ENCODE data around the gene TEX38.

DNA sequence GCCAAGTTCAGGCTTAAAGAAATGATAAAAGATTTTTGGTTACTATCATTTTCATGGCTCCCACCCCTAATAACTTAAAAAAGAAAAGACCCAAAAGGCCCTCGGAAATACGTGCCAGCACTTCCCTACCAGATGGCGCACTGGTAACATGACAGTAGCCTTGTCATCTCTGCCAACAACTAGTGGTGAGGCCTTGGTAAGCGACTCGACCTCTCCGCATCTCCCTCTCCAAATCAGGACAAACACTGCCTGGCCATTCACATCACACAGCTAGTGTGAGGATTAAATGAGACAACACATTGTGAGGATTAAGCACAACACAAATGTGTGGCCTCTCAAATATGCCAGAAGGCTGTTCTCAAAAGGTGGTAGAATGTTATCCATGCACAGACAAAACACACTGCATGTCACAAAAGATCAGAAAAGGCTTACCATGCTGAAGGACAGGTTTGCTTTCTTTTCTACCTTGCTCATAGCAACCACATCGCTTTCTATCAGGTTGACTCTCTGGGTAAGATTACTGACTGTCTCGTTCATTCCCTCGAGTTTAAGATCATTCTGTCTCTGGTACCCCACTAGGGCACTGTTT, 16.4 kb downstream of the TEX38 start:
- no peak for TF ChIP-seq POLR2A (IDR thresholded peaks at IDR 0.05)
- TF ChIP-seq, protein P1, sequence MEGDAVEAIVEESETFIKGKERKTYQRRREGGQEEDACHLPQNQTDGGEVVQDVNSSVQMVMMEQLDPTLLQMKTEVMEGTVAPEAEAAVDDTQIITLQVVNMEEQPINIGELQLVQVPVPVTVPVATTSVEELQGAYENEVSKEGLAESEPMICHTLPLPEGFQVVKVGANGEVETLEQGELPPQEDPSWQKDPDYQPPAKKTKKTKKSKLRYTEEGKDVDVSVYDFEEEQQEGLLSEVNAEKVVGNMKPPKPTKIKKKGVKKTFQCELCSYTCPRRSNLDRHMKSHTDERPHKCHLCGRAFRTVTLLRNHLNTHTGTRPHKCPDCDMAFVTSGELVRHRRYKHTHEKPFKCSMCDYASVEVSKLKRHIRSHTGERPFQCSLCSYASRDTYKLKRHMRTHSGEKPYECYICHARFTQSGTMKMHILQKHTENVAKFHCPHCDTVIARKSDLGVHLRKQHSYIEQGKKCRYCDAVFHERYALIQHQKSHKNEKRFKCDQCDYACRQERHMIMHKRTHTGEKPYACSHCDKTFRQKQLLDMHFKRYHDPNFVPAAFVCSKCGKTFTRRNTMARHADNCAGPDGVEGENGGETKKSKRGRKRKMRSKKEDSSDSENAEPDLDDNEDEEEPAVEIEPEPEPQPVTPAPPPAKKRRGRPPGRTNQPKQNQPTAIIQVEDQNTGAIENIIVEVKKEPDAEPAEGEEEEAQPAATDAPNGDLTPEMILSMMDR (IDR thresholded peaks at IDR 0.05) = no peak

Data from vagina (tissue), 2 donors.